HL-60 (cell line): ENCODE data around the gene PYROXD2.
"Not testable (repeated sequence)": the region's sequence is repeated elsewhere in the genome, so short reads cannot be mapped to it uniquely, and the experiment has no call there.

Experiments used
- DNase-seq, 2 experiments: peaks; one replicate each; pipeline ENCODE4 v3.0.0-alpha.2; 2010 to 2020; ENCODE audit warnings: low read depth in 1 of 2, low spot score in 1 of 2
- H3K27ac ChIP-seq: fragments of 250-450 bp; sonication (Bioruptor Pico); replicated peaks from 2 replicates; pipeline ENCODE4 v1.5.1; 2020; ENCODE audit warnings: mild to moderate bottlenecking, moderate library complexity
- H3K27me3 ChIP-seq: fragments of 250-450 bp; sonication (Bioruptor Pico); 2 replicates; pipeline ENCODE4 v1.5.1; 2021; ENCODE audit warnings: mild to moderate bottlenecking, moderate library complexity; ENCODE audit not compliant: insufficient read depth, poor library complexity, severe bottlenecking
- H3K4me3 ChIP-seq: replicated peaks from 2 replicates; pipeline ENCODE4 v1.5.1; 2011; ENCODE audit warnings: mild to moderate bottlenecking, control low read depth, low read length; ENCODE audit not compliant: insufficient read depth
- CTCF ChIP-seq: IDR thresholded peaks from one replicate; pipeline ENCODE4 v1.5.1; 2011; ENCODE audit warnings: low read length, control low read depth, inconsistent platforms; ENCODE audit not compliant: insufficient read depth
- GABPA ChIP-seq: IDR thresholded peaks from 2 replicates; pipeline ENCODE4 v1.6.1; 2012; ENCODE audit warnings: low read depth
- POLR2AphosphoS5 ChIP-seq: IDR thresholded peaks from 2 replicates; pipeline ENCODE4 v1.6.1; 2012; ENCODE audit warnings: low read depth
- SPI1 ChIP-seq: IDR thresholded peaks from 2 replicates; pipeline ENCODE4 v1.6.1; 2012; ENCODE audit warnings: low read depth, mild to moderate bottlenecking, borderline replicate concordance
- TF ChIP-seq, protein P1 (sequence below): IDR thresholded peaks from 2 replicates; pipeline ENCODE4 v1.6.1; 2012; ENCODE audit warnings: low read depth; ENCODE audit not compliant: insufficient replicate concordance

Gene PYROXD2

DNA sequence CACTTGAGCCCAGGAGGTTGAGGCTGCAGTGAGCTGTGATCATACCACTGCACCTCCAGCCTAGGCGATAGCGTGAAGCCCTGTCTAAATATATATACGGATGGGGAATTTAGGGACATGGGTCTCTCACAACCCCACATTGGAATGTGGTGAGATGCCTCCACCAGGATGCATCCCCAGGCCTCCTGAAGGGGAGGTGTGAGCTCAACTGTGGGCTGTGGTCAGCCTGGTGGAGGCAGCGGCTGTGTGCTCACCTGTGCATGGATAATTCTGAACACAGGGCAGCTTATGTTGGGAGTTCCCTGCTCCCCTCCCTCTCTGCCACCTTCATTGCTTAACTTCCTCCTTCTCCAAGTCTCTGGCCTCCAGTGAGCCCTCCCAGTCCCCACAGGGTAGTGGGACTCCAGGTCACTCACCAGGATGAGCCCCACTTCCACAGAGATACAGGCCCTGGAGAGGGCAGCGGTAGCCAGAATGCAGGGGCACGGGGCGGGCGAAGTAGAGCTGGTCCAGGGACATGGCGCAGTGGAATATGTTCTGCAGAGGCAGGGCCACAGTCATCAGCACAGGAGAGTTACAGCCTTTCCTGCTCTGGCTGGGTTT lies 30.4 kb downstream of the PYROXD2 start:
- no peak for DNase-seq
- TF ChIP-seq POLR2AphosphoS5 = no peak
- TF ChIP-seq, protein P1, sequence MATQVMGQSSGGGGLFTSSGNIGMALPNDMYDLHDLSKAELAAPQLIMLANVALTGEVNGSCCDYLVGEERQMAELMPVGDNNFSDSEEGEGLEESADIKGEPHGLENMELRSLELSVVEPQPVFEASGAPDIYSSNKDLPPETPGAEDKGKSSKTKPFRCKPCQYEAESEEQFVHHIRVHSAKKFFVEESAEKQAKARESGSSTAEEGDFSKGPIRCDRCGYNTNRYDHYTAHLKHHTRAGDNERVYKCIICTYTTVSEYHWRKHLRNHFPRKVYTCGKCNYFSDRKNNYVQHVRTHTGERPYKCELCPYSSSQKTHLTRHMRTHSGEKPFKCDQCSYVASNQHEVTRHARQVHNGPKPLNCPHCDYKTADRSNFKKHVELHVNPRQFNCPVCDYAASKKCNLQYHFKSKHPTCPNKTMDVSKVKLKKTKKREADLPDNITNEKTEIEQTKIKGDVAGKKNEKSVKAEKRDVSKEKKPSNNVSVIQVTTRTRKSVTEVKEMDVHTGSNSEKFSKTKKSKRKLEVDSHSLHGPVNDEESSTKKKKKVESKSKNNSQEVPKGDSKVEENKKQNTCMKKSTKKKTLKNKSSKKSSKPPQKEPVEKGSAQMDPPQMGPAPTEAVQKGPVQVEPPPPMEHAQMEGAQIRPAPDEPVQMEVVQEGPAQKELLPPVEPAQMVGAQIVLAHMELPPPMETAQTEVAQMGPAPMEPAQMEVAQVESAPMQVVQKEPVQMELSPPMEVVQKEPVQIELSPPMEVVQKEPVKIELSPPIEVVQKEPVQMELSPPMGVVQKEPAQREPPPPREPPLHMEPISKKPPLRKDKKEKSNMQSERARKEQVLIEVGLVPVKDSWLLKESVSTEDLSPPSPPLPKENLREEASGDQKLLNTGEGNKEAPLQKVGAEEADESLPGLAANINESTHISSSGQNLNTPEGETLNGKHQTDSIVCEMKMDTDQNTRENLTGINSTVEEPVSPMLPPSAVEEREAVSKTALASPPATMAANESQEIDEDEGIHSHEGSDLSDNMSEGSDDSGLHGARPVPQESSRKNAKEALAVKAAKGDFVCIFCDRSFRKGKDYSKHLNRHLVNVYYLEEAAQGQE = no peak
- TF ChIP-seq SPI1 = no peak
- no peak for TF ChIP-seq CTCF
- TF ChIP-seq GABPA = no peak
- no peaks in the 10 kb centered on the region for H3K27me3 ChIP-seq
- no peak overlapping the region for H3K4me3 ChIP-seq
- no peak overlapping the region for H3K27ac ChIP-seq

DNA sequence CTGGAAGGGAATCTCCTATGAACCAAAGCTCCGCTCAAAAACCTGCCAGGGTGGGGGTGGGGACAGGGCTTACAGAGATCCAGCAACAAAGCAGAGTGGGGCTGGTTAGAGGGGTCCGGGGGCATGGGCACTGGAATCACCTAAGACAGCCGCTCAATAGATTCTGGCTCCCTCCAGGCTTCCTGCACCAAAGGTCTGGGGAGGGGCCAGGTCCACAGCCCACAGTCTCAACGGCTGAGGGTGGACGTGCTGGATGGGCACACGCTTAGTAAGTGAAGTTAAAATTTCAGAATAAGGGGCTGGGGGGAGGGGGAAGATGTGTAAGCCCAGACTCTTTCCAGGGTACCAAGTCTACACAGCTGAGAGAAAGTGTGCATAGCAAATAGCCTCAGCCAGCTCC lies 31.1 kb downstream of the PYROXD2 start:
- Histone ChIP-seq H3K27ac (no peak overlapping the region), H3K27me3 (no peaks in the 10 kb centered on the region), H3K4me3 (no peak overlapping the region)
- DNase-seq = no peak
- TF ChIP-seq CTCF (no peak), GABPA (no peak), SPI1 (no peak), POLR2AphosphoS5 (no peak)
- TF ChIP-seq, protein P1 = no peak

- not testable (repeated sequence) for H3K27me3 ChIP-seq, DNase-seq, H3K27ac ChIP-seq, H3K4me3 ChIP-seq
These were observed 31.8 kb downstream of the PYROXD2 start for GRCh38 chr10:98383134-98383667.

GRCh38 chr10:98382691-98383101 lies 32.3 kb downstream of the PYROXD2 start:
- DNase-seq = no peak
- Histone ChIP-seq H3K27ac (no peak overlapping the region), H3K4me3 (no peak overlapping the region), H3K27me3 (no peaks in the 10 kb centered on the region)
- TF ChIP-seq SPI1 (no peak), GABPA (no peak), POLR2AphosphoS5 (no peak), CTCF (no peak)
- TF ChIP-seq, protein P1 = no peak
